ENCODE data around the gene GIN1.

The GIN1 gene

GRCh38 chr5:103109277-103109676 is 10.7 kb downstream of the GIN1 start:
- Histone ChIP-seq H3K9me3 (ENCODE audit: insufficient read depth, low read length) (no peaks in the 10 kb centered on the region), H3K27ac (ENCODE audit: low read depth, low read length) (no peak overlapping the region), H3K36me3 (ENCODE audit: low read length) (0 out of 2 replicates have a peak, but pooled peaks cover 4% of the 10 kb centered on the region), H3K4me2 (ENCODE audit: low read depth, low read length, poor library complexity, severe bottlenecking) (no peak overlapping the region), H3K4me3 (ENCODE audit: insufficient read depth, low read length, poor library complexity, severe bottlenecking) (no peak overlapping the region), H4K20me1 (ENCODE audit: low read depth, low read length) (no peaks in the 10 kb centered on the region), H2AFZ (ENCODE audit: low read depth, low read length, severe bottlenecking) (no peak overlapping the region), H3K79me2 (ENCODE audit: insufficient read depth, low read length) (peaks cover 4% of the 10 kb centered on the region; the same call in 1 of the 2 replicates), H3K9ac (ENCODE audit: low read length) (no peak overlapping the region), H3F3A (ENCODE audit: insufficient read depth) (no peaks in the 10 kb centered on the region), H3K27me3 (ENCODE audit: low read length) (no peaks in the 10 kb centered on the region), H3K9me2 (replicated peaks; ENCODE audit: insufficient read depth, low read length) (no peaks in the 10 kb centered on the region)
- TF ChIP-seq EZH2phosphoT487 (conservative IDR thresholded peaks at IDR 0.05; ENCODE audit: low read length) (no peak), CTCF (IDR thresholded peaks at IDR 0.05; ENCODE audit: insufficient read depth, low read length, poor library complexity, severe bottlenecking) (no peak)

DNA sequence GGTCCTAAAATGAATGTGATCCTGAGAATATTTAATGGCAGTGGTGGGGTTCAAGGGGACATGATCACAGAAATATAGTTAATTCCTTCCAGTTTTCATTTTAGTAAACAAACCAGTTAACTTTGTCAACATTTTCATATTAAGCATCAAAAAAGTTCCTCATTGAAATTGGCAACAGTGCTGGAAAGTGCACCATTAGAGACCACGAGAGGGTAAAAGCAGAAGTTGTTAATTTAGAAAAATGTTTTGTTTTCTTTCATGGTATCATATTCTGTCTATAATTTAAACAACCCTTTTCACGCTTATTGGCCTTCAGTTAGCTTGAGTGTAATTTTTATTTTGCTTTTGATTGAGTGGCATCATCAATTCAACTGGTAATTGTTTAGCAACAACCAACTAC is 11.9 kb downstream of the GIN1 start:
- no peak overlapping the region for H3K9ac ChIP-seq (ENCODE audit: low read length)
- TF ChIP-seq EZH2phosphoT487 (conservative IDR thresholded peaks at IDR 0.05; ENCODE audit: low read length) (no peak), CTCF (IDR thresholded peaks at IDR 0.05; ENCODE audit: insufficient read depth, low read length, poor library complexity, severe bottlenecking) (no peak)
- no peaks in the 10 kb centered on the region for H4K20me1 ChIP-seq (ENCODE audit: low read depth, low read length)
- no peaks in the 10 kb centered on the region for H3K9me2 ChIP-seq (replicated peaks; ENCODE audit: insufficient read depth, low read length)
- no peak overlapping the region for H2AFZ ChIP-seq (ENCODE audit: low read depth, low read length, severe bottlenecking)
- no peak overlapping the region for H3K27ac ChIP-seq (ENCODE audit: low read depth, low read length)
- no peaks in the 10 kb centered on the region for H3K9me3 ChIP-seq (ENCODE audit: insufficient read depth, low read length)
- H3F3A ChIP-seq (ENCODE audit: insufficient read depth) = no peaks in the 10 kb centered on the region
- no peaks in the 10 kb centered on the region for H3K27me3 ChIP-seq (ENCODE audit: low read length)
- H3K4me2 ChIP-seq (ENCODE audit: low read depth, low read length, poor library complexity, severe bottlenecking) = no peak overlapping the region
- 0 out of 2 replicates have a peak, but pooled peaks cover 4% of the 10 kb centered on the region for H3K36me3 ChIP-seq (ENCODE audit: low read length)
- no peak overlapping the region for H3K4me3 ChIP-seq (ENCODE audit: insufficient read depth, low read length, poor library complexity, severe bottlenecking)
- H3K79me2 ChIP-seq (ENCODE audit: insufficient read depth, low read length) = no peaks in the 10 kb centered on the region

DNA sequence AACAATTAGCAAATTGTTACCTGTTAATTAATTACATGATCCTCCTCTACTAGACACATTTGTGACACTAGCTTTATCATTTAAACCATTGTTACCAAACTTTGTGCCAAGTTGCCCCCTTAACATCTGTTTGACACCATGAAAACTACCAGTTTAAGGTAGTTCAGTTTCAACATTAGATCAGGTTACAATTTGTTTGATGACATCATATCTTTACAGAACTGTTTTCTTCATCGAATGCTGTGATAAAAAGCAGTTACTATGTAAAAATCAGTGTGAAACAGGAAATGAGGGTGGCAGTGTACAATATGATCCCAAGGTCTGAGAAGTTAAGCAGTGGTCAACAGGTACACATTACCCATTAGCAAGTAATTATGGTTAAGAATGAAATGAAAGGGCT is 17.7 kb downstream of the GIN1 start:
- no peak for TF ChIP-seq CTCF (IDR thresholded peaks at IDR 0.05; ENCODE audit: insufficient read depth, low read length, poor library complexity, severe bottlenecking)
- TF ChIP-seq EZH2phosphoT487 (conservative IDR thresholded peaks at IDR 0.05; ENCODE audit: low read length) = no peak
- H3K4me3 ChIP-seq (ENCODE audit: insufficient read depth, low read length, poor library complexity, severe bottlenecking) = no peak overlapping the region

More for the DNA sequence above, 17.7 kb downstream of the GIN1 start:
- Histone ChIP-seq H4K20me1 (ENCODE audit: low read depth, low read length) (no peaks in the 10 kb centered on the region), H3K79me2 (ENCODE audit: insufficient read depth, low read length) (no peaks in the 10 kb centered on the region), H2AFZ (ENCODE audit: low read depth, low read length, severe bottlenecking) (no peak overlapping the region), H3K27ac (ENCODE audit: low read depth, low read length) (no peak overlapping the region), H3K9ac (ENCODE audit: low read length) (no peak overlapping the region), H3K36me3 (ENCODE audit: low read length) (peaks cover 4% of the 10 kb centered on the region; the same call in 1 of the 2 replicates), H3K4me2 (ENCODE audit: low read depth, low read length, poor library complexity, severe bottlenecking) (no peak overlapping the region), H3K9me3 (ENCODE audit: insufficient read depth, low read length) (no peaks in the 10 kb centered on the region), H3K27me3 (ENCODE audit: low read length) (no peaks in the 10 kb centered on the region), H3K9me2 (replicated peaks; ENCODE audit: insufficient read depth, low read length) (no peaks in the 10 kb centered on the region), H3F3A (ENCODE audit: insufficient read depth) (peaks cover 4% of the 10 kb centered on the region; the same call in 1 of the 2 replicates)
